Stimulated activated naive CD4-positive, alpha-beta T cell (primary cell): ENCODE results near the gene KITLG.
"Not testable (repeated sequence)": the region's sequence is repeated elsewhere in the genome, so short reads cannot be mapped to it uniquely, and the experiment has no call there.

Experiments used
- DNase-seq, 6 experiments: peaks; one replicate each; lab custom pipeline; 2025; lab: John Stamatoyannopoulos, UW

The KITLG gene

GRCh38 chr12:88544991-88545980, 35.0 kb downstream of the KITLG start:
- DNase-seq = no peak

- no peak for DNase-seq
Measured at GRCh38 chr12:88539893-88540292, 40.4 kb downstream of the KITLG start.

- no peak for DNase-seq
Measured at GRCh38 chr12:88538697-88539096, 41.6 kb downstream of the KITLG start.

GRCh38 chr12:88538250-88538649, 42.0 kb downstream of the KITLG start:
- no peak for DNase-seq

DNA sequence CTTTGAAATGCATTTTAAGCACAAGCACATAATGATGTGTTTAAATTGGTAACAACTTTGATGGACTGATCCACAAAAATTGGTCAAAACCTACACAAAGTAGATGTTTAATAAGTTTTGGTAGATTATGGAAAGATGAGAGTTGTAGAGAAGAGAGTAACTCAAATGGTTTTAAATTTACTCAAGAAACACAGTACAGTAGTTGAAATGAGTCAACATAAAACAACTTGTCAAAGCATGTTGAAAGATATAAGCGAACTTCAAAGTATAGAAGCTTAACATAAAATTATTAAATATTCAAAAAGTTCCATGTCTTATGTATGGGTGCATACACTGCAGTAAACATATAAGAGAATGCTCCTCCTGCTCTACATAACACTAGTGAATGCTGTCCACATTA, 49.4 kb downstream of the KITLG start:
- no peak for DNase-seq

GRCh38 chr12:88529531-88530488, 50.5 kb downstream of the KITLG start:
- DNase-seq = no peak

- DNase-seq = no peak
Measured at GRCh38 chr12:88522961-88523360, 57.3 kb downstream of the KITLG start.

DNA sequence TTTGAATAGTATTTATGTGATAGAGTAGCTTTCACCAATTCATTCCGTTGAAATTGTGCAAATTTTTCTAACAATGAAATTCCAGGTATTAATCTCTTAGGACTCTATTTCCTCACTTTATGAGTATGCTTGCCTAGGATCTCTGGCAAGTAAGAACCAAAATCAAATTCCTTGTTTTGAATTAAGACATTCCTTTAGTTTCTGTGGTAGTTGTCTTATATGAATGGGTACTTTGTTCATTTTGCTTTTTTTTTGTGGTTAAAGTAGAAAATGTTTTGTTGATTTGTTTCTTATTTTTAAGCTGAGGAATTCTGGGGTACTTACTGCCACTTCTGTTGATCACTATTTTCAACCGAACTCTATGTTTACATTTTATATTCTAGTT, 59.8 kb downstream of the KITLG start:
- DNase-seq = no peak

GRCh38 chr12:88519802-88520435, 60.4 kb downstream of the KITLG start:
- no peak for DNase-seq

DNA sequence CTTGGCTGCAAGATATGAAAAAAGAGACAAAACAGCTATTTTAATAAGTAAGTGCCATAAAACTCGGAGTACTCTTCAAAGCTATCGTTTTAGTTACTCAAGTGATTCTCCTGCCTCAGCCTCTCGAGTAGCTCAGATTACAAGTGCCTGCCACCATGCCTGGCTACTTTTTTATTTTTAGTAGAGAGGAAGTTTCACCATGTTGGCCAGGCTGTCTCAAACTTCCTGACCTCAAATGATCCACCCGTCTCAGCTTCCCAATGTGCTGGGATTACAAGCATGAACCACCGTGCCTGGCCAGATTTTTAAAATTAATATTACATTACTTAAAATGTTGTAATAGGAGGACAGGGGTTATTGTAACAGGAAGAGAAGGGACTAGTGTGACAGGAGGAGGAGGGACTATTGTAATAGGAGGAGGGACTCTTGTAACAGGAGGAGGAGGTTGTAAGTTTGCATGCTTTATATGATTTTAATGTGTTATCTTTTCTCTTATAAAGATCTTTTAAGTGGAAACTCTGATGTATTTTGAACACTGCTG, 61.3 kb downstream of the KITLG start:
- DNase-seq = no peak

- DNase-seq = no peak
Measured at GRCh38 chr12:88516811-88517210, 63.5 kb downstream of the KITLG start.

- no peak for DNase-seq
Measured at GRCh38 chr12:88510843-88511242, 69.4 kb downstream of the KITLG start.

- DNase-seq = no peak
Measured at GRCh38 chr12:88509851-88510250, 70.4 kb downstream of the KITLG start.

GRCh38 chr12:88509347-88509746, 70.9 kb downstream of the KITLG start:
- DNase-seq = no peak

GRCh38 chr12:88507851-88508250, 72.4 kb downstream of the KITLG start:
- not testable (repeated sequence) for DNase-seq

- no peak for DNase-seq
Measured at GRCh38 chr12:88507270-88507669, 73.0 kb downstream of the KITLG start.

DNA sequence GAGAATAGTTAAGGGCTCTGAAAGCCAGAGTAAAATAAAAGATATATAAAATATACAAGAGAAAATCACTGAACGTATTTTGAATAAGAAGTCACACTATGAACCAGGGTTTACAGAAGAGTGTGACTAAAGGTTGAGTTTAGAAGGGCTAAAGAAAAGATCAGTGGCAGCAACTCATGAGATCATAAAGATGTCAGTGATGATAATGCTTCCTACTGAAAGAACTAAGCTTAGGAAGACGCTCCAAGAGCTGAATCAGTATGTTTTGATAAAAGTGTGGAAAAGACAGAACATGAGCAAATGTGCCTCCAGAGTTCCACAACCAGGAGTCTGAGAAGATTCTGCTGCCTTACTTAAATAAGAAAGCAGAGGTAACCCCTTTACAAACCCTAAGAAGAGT, 74.6 kb downstream of the KITLG start:
- DNase-seq = no peak

DNA sequence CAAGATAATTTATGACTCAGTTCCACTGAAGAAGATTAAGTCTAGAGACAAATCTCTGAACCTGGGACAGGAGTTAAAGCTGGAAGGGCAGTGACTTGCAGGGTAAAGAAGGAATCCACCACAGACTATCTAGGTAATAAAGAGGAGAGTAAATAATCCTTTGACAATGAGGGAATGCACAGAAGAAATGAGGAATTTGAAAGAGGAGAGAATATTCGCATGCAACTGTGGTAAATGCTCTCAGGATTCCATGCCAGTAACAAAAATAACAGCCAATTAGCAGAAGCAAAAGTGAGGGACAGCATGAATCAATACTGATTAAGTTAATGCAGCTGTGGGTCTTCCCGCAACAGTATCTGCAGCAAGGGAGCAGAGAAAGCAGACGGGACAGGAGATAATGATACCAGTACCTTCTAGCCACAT, 77.0 kb downstream of the KITLG start:
- no peak for DNase-seq

GRCh38 chr12:88501972-88502938, 78.0 kb downstream of the KITLG start:
- DNase-seq = no peak

GRCh38 chr12:88496891-88497371, 83.3 kb downstream of the KITLG start:
- no peak for DNase-seq
